NOMO-1 treated with dmso at 0.1 percent for 144 hours (cell line): ENCODE data around the gene RAD54L.
"Not testable (repeated sequence)": the region's sequence is repeated elsewhere in the genome, so short reads cannot be mapped to it uniquely, and the experiment has no call there.

ENCODE experiments used
- DNase-seq: peaks from one replicate; lab custom pipeline; 2025; ENCODE audit not compliant: unreplicated experiment; lab: John Stamatoyannopoulos, UW

Gene RAD54L

GRCh38 chr1:46238865-46239264, 8.7 kb upstream of the RAD54L start:
- not testable (repeated sequence) for DNase-seq

DNA sequence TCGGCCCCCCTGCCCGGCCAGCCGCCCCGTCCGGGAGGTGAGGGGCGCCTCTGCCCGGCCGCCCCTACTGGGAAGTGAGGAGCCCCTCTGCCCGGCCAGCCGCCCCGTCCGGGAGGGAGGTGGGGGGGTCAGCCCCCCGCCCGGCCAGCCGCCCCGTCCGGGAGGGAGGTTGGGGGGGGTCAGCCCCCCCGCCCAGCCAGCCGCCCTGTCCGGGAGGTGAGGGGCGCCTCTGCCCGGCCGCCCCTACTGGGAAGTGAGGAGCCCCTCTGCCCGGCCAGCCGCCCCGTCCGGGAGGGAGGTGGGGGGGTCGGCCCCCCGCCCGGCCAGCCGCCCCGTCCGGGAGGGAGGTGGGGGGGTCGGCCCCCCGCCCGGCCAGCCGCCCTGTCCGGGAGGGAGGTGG, 5.8 kb upstream of the RAD54L start:
- not testable (repeated sequence) for DNase-seq

DNA sequence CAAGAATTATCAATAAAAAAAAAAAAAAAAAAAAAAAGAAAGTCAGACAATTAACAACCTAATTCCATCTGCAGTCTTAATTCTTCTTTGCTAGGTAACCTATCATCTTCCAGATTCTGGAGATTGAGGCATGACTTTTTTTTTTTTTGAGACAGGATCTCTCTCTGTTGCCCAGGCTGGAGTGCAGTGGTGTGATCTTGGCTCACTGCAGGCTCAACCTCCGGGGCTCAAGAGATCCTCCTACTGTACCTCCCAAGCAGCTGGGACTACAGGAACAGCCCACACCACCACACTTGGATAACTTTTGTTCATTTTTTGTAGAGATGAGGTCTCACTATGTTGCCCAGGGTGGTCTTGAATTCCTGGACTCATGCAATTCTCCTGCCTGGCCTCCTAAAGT, 4.6 kb upstream of the RAD54L start:
- DNase-seq, result no peak

- DNase-seq, result not testable (repeated sequence)
Observed at GRCh38 chr1:46243831-46244230, 3.7 kb upstream of the RAD54L start.

DNA sequence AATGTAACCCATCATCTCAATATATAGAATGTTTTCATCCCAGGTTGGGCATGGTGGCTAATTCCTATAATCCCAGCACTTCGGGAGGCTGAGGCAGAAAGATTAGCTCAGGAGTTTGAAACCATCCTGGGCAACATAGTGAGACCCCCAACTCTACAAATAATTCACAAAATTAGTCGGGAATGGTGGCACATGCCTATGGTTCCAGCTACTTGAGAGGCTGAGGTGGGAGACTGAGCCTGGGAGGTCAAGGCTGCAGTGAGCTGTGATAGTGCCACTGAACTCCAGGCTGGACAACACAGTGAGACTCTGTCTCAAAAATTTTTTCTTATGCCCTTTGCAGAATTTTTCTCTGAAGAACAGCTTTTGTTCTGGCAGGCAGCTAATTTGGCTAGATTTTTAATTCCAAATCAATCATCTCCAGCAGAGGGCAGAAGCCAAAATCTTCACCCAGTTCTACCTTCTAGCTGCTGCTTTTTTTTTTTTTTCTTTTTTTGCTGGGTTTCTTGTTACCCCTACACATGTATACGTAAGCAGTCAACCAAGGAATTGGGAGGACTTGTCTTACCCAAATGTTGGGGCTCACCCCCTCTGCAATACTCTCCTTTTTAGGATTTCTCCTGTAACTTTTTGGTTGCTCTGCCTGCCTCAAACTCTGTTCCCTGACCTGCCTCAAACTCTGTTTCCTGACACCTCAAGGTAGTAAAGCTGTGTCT, 2.7 kb upstream of the RAD54L start:
- no peak for DNase-seq

DNA sequence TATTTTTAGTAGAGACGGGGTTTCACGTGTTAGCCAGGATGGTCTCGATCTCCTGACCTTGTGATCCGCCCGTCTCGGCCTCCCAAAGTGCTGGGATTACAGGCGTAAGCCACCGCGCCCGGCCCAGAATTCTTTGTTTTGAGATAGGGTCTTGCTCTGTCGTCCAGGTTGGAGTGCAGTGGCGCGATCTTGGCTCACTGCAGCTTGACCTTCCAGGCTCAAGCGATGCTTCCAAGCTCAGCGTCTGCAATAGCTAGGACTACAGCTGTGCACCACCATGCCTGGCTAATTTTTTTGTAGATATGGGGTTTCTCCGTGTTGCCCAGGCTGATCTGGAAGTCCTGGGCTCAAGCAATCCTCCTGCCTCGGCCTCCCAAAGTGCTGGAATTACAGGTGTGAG, 1.4 kb upstream of the RAD54L start:
- not testable (repeated sequence) for DNase-seq

DNA sequence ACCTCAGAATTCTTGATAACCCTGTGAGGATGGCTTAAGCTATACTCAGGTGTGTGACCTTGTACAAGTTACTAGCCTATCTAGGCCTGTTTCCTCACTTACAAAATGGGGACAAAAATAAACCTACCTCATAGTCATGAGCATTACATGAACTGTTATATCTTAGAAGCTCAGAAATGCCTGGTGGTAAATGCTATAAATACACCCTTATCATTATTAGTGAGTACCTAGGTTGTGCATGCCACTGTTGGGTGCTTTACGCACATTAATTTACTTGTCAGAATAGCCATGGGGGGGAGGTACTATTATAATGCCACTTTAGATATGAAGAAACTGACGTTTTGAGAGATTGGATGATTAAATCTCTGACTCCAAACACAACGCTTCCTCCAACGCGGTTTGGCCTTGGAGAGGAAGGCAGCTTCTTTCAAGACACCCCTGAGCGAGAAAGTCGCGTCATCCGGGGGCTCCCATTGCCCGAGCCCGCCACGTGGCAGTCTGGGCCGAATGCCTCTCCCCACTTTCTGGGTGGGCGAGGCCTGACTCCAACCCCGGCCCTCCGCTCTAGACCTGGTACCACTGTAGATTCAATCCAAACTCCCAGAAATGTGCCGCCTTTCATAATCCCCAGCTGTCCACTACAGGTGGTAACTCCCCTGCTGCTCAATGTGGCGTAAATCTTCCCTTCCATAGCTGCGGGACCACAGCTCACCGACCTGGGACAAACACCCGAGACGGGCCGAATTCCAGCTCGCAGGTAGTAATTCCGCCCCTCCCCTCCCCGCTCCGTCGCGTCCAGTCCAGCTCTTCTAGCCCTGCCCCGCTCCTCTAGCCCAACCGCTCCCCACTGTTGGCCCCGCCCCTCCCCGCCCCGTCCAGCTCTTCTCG, 771 bp upstream of the RAD54L start:
- DNase-seq, result peak; percentile 99

DNA sequence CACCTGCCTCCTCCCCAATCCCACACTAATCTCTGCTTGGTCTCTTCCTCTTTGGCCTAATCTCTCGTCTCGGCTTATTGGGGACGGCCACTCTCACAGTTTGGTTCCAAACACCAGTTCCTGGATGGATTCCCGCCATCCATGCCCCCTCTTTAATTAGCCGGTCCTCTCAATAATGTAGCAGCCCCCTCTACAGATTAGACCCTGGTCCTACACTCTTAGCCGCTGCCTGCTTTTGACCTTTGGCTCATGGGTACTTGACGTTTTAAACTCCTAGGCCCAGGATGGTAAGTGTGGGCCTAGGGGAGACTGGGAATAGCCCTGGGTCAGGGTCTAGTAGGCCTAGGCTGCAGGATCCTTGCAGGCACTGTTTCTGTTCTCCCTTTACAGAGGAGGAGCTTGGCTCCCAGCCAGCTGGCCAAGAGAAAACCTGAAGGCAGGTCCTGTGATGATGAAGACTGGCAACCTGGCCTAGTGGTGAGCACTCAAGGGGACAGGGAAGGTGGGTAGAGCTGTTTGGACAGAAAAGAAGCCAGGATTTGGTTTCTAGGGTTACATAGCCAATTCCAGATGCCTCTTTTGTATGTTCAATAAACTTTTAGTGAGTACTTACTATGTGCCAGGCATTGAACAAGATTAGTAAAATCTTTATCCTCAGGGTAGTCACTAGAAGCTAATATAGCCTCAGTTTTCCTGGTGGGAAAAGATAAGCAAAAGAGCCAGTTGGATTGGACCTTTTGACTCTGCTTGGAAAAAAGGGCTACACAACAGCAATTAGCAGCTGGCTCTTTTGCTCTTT, 758 bp downstream of the RAD54L start:
- DNase-seq, result peak; percentile 49

DNA sequence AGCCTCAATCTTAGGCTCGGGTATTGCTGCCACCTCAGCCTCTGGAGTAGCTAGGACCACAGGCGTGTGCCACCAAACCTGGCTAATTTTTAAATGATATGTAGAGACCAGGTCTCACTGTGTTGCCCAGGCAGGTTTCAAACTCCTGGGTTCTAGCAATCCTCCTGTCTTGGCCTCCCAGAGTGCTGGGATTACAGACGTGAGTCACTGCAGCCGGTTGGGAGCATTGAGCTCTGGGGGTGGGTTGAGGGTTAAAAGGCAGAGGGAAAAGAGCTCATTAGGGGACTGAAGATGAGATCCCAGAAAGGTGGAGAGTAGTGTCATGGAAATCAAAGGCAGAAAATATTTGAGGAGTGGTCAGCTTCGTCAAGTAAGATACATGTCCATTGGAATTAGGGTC, 7.1 kb downstream of the RAD54L start:
- no peak for DNase-seq

GRCh38 chr1:46256523-46256922, 9.0 kb downstream of the RAD54L start:
- no peak for DNase-seq

DNA sequence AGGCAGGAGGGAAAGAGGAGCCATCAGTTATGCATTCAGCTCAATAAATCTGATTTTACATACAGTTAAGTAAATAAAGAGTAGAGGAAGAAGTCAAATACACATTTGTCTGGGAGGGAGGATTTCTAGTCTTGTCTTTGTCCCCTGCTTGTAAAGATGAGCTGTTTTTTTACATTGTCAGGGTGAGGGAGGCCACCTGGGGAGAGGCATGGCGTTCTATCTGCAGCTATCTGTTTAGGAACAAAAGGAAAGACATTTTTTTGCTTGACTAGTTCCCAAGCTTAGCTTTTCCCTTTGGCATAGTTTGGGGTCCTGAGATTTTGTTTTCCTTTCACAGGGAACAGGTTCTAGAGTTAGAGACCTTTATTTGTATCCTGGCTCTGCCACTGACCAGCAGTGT, 14.9 kb downstream of the RAD54L start:
- DNase-seq, result no peak

DNA sequence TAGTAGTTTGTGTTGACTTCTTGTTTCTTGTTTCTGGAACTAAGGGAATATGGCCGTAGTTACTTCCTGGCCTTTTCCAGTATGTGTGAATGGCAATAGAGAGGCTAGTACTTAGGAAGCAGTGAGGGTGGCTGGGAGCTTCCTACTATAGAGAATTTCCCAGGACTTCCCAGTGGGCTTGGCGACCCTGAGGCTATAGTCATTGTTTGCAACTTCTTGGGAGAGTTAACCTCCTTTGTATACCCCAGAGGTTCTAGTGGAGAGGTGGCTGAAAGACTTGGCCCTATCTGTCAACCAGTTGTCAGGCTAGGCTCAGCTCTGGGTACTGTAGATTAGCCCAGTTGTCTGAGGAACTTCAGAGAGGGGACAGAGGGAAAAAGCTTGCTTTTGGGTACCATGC, 15.6 kb downstream of the RAD54L start:
- no peak for DNase-seq

DNA sequence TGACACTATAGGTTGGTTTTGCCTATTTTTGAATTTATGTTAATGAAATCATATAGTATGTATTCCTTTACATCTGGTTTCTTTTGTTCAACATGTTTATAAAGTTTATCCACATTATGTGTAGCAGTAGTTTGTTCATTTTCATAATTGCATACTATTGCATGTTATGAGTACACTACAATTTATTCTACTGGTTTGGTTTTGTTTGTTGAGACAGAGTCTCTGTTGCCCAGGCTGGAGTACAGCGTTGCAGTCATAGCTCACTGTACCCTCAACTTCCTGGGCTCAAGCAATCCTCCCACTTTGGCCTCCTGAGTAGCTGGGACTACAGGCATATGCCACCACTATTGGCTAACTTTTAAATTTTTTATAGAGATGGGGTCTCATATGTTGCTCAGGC, 21.0 kb downstream of the RAD54L start:
- no peak for DNase-seq

DNA sequence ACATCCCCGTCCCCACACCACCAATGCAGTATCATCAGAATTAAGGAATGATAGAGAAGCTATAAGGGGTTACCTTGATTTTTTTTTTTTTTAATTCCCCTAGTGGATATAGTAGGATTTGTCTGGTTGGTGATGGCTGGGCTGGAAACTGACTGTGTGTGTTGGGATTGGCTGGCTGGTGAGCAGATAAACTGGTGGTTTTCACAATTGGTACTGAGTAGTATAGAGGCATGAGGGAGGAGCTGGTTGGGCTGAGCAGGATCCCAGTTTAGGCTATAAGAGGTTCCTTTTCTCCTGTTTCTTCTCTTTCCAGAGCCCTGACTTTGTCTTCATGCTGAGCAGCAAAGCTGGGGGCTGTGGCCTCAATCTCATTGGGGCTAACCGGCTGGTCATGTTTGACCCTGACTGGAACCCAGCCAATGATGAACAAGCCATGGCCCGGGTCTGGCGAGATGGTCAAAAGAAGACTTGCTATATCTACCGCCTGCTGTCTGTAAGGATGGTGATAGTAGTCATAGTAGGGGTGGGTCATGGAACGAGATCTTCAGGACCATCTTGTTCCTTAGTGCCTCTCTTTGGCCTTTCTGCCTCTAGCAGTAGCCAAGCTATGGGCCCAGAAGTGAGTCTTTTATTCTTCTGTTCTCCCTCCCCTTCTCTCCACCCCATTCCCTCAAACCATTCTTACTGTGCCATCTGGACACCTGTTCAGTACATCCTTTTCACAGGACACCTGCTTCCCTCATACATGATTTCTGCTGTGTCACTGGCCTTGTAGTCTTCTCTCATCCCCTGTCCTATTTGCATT, 26.9 kb downstream of the RAD54L start:
- no peak for DNase-seq

DNA sequence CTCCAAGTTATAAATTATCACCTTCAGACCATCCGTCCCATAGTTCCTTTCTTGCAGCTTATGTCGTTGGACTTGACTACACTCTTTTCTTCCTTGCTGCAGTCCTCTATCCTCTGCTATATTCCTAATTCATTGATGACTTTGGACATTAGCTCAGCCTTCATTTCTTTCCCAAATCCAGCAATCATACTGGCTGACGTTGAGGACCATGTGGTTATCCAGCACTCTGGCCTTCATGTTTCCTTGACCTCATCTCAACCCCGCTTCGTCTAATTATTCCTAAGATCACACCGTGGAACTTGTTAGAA, 27.4 kb downstream of the RAD54L start:
- DNase-seq, result no peak

GRCh38 chr1:46277658-46278373, 30.3 kb downstream of the RAD54L start:
- DNase-seq, result no peak

GRCh38 chr1:46278807-46279206, 31.2 kb downstream of the RAD54L start:
- no peak for DNase-seq

DNA sequence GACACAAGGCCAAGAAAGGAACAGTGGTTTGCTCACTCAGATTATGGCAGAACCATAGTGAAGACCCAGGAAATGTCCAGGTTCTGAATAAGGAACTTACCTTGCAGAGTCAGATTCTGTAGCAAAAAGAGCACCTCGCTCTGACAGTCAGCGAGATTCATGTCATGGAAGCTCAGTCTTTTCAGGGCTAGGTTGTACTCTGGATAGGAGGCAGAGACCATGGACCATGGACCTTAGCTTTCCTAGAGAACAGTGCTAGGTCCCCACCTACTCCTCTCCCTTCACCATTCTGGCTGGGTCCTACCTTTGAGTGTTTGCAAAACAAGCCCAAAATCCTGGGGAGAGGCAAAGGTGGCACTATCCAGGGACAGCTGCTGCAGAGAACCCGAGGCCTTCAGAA, 32.5 kb downstream of the RAD54L start:
- no peak for DNase-seq

- no peak for DNase-seq
Observed at GRCh38 chr1:46281021-46281420, 33.5 kb downstream of the RAD54L start.

DNA sequence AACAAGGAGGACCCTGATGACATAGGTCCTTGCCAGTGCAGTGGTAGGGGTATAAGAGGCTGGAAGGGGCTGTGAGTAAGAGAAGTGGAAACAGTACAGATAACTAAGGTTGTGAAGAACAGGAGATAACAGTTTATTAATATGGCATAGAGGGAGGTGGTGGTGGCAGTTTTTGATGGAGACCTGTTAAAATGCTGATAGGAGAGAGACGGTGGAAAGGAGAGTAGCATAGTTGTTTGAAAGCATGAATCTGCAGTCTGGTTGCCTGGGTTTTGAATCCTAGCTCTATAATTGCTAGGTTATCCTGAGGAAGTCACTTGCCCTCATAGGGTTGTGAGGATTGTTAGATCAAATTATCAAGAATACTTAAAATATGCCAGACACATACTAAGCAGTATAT, 36.5 kb downstream of the RAD54L start:
- DNase-seq, result no peak
